ENCODE data around the gene PEPD.

Gene PEPD

DNA sequence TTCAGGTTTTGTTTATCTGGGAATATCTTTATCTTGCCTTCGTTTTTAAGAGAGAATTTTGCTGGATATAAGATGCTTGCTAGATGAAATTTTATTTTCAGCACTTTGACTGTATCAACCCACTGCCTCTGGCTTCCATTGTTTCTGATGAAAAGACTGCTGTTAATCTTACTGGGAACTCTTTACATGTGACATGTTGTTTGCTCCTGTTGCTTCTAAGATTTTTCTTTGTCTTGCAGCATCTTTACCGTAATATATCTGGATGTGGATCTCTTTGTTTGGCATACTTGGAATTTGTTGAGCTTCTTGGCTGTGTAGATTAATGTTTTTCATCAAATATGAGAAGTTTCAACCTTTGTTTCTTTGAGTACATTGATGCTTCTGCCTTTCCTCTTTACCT lies 166.1 kb downstream of the PEPD start:
- DNase-seq (ENCODE audit: low spot score in 2 of 2): no peak
- H3K27ac Mint-ChIP-seq (ENCODE audit: low read depth): no peak overlapping the region
- no peak overlapping the region for H3K4me3 Mint-ChIP-seq
- no peaks in the 10 kb centered on the region for H3K4me1 Mint-ChIP-seq
- no peak for ATAC-seq (replicated peaks; ENCODE audit: extremely low read depth, poor library complexity, severe bottlenecking)
- H3K27me3 Mint-ChIP-seq: peaks cover 49% of the 10 kb centered on the region
- H3K36me3 Mint-ChIP-seq (ENCODE audit: insufficient read depth): peaks cover 2% of the 10 kb centered on the region
- peaks cover 11% of the 10 kb centered on the region for H3K9me3 Mint-ChIP-seq

DNA sequence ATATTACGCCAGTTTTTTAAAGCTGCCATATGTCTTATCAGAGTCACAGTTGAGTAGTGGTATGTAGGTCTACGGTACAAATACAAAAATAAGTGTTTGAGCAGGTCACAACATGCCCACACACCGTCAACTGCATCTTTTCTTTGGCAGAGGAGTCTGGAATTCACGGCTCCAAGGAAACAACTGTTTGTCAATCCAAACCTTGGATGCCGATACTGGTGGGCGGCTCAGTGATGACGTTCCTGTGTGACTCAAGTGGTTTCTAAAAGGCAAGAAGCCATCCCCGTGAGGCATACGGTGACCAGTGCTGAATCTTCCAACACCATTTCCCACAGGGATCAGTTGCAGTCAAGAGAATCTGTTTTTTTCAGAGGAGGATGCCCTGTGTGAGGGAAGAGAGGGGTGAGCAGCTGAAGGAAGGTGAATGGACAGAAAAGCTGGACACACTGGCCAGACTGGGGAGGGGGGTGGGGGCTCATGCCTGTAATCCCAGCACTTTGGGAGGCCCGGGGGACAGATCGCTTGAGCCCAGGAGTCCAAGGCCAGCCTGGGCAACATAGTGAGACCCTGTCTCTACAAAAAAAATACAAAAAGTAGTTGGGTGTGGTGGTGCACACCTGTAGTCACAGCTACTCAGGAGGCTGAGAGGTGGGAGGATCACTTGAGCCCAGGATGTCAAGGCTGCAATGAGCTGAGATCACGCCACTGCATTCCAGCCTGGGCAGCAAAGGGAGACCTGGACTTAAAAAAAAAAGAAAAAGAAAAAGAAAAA lies 170.9 kb downstream of the PEPD start:
- DNase-seq (ENCODE audit: low spot score in 2 of 2) (no peak), ATAC-seq (replicated peaks; ENCODE audit: extremely low read depth, poor library complexity, severe bottlenecking) (no peak)
- H3K36me3 Mint-ChIP-seq (ENCODE audit: insufficient read depth): peaks cover 2% of the 10 kb centered on the region
- H3K9me3 Mint-ChIP-seq: peaks cover 5% of the 10 kb centered on the region
- H3K27ac Mint-ChIP-seq (ENCODE audit: low read depth): no peak overlapping the region
- peaks cover 66% of the 10 kb centered on the region for H3K27me3 Mint-ChIP-seq
- no peak overlapping the region for H3K4me3 Mint-ChIP-seq
- H3K4me1 Mint-ChIP-seq: no peaks in the 10 kb centered on the region

DNA sequence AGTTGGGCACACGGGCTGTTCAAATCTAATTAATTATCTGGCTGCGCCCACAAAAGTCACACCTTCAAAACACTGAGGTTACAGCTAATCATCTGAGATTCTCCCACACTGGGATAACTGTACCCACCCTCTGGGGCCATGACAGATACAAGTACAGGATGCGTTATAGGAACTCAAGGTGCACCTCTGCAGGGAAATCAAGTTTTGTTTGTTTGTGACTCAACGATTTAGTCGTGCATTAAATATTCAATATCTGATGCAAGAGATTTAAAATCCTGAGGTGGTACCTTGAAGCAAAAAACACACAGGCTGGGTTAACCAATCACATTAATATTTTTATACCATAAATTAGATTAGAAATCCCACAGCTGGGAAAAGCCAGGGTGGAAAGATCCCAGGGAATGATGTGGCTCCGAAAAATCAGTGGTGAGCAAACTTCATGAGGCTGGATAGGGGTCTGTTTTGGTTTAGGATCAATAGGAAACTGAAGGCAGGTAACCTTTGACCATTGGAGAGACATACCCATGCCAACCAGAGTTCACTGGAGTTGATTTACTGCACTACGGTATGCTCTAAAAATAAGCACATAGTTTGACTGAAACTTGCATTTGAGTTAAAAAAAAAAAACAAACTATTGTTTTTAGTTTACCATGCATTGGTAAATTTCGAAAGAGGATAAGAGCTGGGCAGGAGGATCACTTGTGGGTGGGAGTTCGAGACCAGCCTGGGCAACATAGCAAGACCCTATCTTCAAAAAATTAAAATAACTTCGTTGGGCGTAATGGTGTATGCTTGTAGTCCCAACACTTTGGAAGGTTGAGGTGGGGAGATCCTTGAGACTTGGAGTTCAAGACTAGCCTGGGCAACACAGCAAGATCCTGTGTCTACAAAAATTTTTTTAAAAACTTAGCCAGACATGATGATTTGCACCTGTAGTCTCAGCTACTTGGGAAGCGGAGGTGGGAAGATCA lies 172.0 kb downstream of the PEPD start:
- no peak overlapping the region for H3K4me3 Mint-ChIP-seq
- peaks cover 66% of the 10 kb centered on the region for H3K27me3 Mint-ChIP-seq
- ATAC-seq (replicated peaks; ENCODE audit: extremely low read depth, poor library complexity, severe bottlenecking) (no peak), DNase-seq (ENCODE audit: low spot score in 2 of 2) (no peak)
- H3K4me1 Mint-ChIP-seq: no peaks in the 10 kb centered on the region
- H3K9me3 Mint-ChIP-seq: no peaks in the 10 kb centered on the region
- H3K27ac Mint-ChIP-seq (ENCODE audit: low read depth): no peak overlapping the region
- H3K36me3 Mint-ChIP-seq (ENCODE audit: insufficient read depth): peaks cover 2% of the 10 kb centered on the region

DNA sequence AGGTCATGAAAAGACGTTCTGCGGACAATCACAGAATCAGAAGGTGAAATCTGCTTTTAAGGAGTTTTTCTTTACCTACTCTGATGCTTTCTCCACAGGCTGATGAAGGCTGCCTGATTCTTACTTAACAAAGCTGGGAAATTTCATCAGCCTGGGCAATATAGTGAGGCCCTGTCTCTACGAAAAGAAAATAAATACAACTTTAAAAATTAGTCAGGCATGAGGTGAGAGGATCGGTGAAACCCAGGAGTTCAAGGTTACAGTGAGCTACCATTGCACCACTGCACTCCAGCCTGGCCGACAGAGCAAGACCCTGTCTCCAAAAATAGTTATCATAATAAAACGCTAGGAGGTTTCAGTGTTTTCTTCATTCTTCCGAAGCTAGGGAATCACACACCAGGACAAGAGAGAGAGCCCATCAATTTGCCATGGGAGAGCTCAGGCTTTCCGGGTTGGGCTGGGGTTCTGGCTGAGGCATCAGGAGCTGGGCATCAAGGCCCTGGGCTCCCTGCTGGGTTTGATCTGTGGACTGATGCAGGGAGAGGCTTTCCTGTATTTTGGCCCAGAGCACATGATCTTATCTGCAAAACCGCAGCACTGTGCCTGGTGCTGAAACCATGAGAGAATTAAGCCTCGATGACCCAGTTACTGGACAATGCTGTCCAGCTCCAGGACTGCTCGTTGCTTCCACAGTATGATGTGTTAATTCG lies 173.1 kb downstream of the PEPD start:
- H3K27ac Mint-ChIP-seq (ENCODE audit: low read depth): no peak overlapping the region
- no peak for ATAC-seq (replicated peaks; ENCODE audit: extremely low read depth, poor library complexity, severe bottlenecking)
- DNase-seq (ENCODE audit: low spot score in 2 of 2): no peak
- H3K4me3 Mint-ChIP-seq: no peak overlapping the region
- H3K9me3 Mint-ChIP-seq: no peaks in the 10 kb centered on the region
- no peaks in the 10 kb centered on the region for H3K4me1 Mint-ChIP-seq
- H3K27me3 Mint-ChIP-seq: peaks cover 71% of the 10 kb centered on the region
- peaks cover 2% of the 10 kb centered on the region for H3K36me3 Mint-ChIP-seq (ENCODE audit: insufficient read depth)

DNA sequence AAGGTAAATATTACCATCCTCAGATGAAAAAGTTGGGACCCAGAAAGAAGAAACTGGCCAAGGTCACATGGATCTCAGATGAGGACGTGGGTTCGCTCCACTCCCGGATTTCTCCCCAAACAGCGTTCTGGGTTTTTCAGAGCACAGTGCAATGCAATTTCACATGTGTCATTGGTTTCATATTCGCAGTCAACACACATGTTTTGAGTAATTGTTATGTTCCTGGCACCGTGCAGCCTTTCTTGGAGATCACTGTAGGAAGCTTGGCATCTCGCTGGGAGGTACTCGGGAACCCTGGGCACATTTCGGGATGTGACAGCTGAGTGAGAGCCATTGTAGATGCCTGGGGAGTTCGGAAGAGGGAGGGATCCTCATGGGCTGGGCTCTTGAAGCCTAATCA lies 174.3 kb downstream of the PEPD start:
- no peaks in the 10 kb centered on the region for H3K4me1 Mint-ChIP-seq
- peaks cover under 1% of the 10 kb centered on the region for H3K36me3 Mint-ChIP-seq (ENCODE audit: insufficient read depth)
- no peaks in the 10 kb centered on the region for H3K9me3 Mint-ChIP-seq
- DNase-seq (ENCODE audit: low spot score in 2 of 2): no peak
- no peak for ATAC-seq (replicated peaks; ENCODE audit: extremely low read depth, poor library complexity, severe bottlenecking)
- H3K27ac Mint-ChIP-seq (ENCODE audit: low read depth): no peak overlapping the region
- peaks cover 83% of the 10 kb centered on the region for H3K27me3 Mint-ChIP-seq
- H3K4me3 Mint-ChIP-seq: no peak overlapping the region

DNA sequence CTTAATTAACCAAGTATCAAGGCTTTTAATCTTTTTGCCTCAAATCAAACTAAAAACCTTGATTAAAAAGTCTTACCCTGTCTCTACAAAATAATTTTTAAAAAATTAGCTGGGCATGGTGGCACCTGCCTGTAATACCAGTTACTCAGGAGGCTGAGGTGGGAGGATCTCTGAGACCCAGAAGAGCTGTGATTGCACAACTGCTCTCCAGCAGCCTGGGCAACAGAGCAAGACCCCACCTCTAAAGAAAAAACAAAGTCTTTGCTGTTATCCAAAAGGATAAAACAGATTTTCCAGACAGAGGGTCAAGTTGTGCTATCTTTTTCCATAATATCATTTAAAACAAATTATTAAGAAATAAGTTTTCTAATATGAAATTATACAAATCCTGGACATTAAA lies 174.9 kb downstream of the PEPD start:
- H3K4me3 Mint-ChIP-seq: no peak overlapping the region
- peaks cover 89% of the 10 kb centered on the region for H3K27me3 Mint-ChIP-seq
- H3K36me3 Mint-ChIP-seq (ENCODE audit: insufficient read depth): no peaks in the 10 kb centered on the region
- H3K27ac Mint-ChIP-seq (ENCODE audit: low read depth): no peak overlapping the region
- H3K9me3 Mint-ChIP-seq: no peaks in the 10 kb centered on the region
- DNase-seq (ENCODE audit: low spot score in 2 of 2) (no peak), ATAC-seq (replicated peaks; ENCODE audit: extremely low read depth, poor library complexity, severe bottlenecking) (no peak)
- no peaks in the 10 kb centered on the region for H3K4me1 Mint-ChIP-seq

DNA sequence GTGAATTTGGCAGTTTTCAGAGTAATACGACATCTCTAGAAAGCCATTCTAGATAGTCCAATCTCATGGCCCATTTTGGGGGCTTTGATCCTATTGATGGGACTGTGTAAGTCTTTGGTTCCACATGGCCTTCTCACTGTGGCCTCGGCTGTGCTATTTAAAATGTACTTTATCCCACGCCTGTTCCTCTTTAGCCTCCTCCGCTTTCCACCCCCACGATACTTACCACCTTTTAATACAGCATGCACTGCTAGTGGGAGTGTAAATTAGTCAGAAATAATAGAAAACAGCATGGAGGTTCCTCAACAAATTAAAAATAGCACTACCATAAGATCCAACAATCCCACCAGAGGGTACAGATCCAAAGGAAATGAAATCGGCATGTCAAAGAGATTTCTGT lies 176.4 kb downstream of the PEPD start:
- no peaks in the 10 kb centered on the region for H3K36me3 Mint-ChIP-seq (ENCODE audit: insufficient read depth)
- DNase-seq (ENCODE audit: low spot score in 2 of 2): no peak
- no peak overlapping the region for H3K4me3 Mint-ChIP-seq
- no peaks in the 10 kb centered on the region for H3K9me3 Mint-ChIP-seq
- no peak overlapping the region for H3K27ac Mint-ChIP-seq (ENCODE audit: low read depth)
- peaks cover 93% of the 10 kb centered on the region for H3K27me3 Mint-ChIP-seq
- no peaks in the 10 kb centered on the region for H3K4me1 Mint-ChIP-seq
- ATAC-seq (replicated peaks; ENCODE audit: extremely low read depth, poor library complexity, severe bottlenecking): no peak

DNA sequence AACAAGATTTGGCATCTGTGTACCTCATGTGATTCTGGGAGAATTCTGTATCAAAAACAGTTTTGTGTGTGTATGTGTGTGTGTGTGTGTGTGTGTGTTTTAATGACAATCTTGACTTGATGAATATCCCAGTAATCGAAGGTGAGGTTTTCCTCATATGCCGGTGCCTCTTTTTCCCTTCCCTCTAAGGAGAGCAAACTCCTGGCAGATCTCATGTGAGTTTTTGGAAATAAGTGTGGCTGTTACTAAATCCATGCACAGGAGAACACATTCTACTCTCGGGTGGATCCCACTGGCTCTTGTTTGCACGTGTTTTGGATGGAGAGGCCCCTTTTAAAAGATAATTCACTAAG lies 177.0 kb downstream of the PEPD start:
- no peak overlapping the region for H3K27ac Mint-ChIP-seq (ENCODE audit: low read depth)
- no peak overlapping the region for H3K4me3 Mint-ChIP-seq
- no peaks in the 10 kb centered on the region for H3K36me3 Mint-ChIP-seq (ENCODE audit: insufficient read depth)
- ATAC-seq (replicated peaks; ENCODE audit: extremely low read depth, poor library complexity, severe bottlenecking) (no peak), DNase-seq (ENCODE audit: low spot score in 2 of 2) (no peak)
- H3K4me1 Mint-ChIP-seq: no peaks in the 10 kb centered on the region
- H3K27me3 Mint-ChIP-seq: peaks cover 93% of the 10 kb centered on the region
- H3K9me3 Mint-ChIP-seq: no peaks in the 10 kb centered on the region

DNA sequence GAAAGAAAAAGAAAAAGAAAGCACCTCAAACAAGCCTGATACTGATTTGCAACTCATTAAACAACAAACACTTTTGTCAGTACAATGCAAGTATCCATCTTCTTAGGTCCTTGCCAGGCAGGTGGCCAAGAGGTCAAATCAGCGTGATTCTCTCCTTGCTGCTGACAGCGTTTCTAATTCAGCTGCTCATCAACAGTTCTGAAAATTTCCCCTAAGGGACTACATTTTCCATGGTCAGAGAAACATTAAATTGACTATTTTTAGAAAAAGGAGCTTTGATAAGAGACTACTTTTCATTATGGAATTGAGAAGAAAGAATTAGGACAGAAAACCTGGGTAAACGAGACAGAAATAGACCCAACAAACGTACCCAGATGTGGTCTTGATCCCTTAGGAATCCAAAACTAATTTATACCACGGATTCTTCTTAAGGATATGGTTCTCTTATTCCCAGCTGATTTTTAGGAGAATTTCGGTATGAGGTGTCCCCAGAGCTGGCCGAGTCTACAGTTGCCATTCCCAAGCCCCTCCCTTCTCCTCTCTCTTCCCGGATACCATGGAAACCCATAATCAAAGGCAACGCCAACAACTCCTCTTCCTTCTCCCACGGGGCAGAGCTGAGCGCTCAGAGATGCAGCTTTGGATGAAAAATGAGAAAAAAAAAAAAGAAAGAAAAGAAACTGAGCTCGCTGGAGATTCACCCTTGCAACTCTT lies 177.6 kb downstream of the PEPD start:
- Mint-ChIP-seq H3K4me3 (no peak overlapping the region), H3K9me3 (no peaks in the 10 kb centered on the region), H3K27me3 (peaks cover 97% of the 10 kb centered on the region), H3K36me3 (ENCODE audit: insufficient read depth) (no peaks in the 10 kb centered on the region), H3K27ac (ENCODE audit: low read depth) (no peak overlapping the region), H3K4me1 (no peaks in the 10 kb centered on the region)
- DNase-seq (ENCODE audit: low spot score in 2 of 2) (no peak), ATAC-seq (replicated peaks; ENCODE audit: extremely low read depth, poor library complexity, severe bottlenecking) (no peak)

DNA sequence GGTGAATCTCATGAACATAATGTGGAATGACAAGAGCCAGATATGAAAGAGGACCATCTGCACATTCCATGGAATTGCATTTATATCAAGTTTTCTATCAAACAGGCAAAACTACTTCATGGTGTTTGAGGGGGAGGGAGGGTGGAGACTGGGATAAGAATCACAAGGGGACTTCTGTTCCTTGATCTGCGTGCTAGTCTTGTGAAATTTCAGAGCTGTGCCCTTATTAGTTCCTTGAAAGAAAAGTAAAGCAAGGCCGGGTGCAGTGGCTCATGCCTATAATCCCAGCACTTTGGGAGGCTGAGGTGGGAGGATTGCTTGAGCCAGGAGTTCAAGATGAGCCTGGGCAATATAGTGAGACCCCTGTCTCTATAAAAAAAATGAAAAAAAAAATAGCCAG lies 178.3 kb downstream of the PEPD start:
- peaks cover 97% of the 10 kb centered on the region for H3K27me3 Mint-ChIP-seq
- DNase-seq (ENCODE audit: low spot score in 2 of 2) (no peak), ATAC-seq (replicated peaks; ENCODE audit: extremely low read depth, poor library complexity, severe bottlenecking) (no peak)

DNA sequence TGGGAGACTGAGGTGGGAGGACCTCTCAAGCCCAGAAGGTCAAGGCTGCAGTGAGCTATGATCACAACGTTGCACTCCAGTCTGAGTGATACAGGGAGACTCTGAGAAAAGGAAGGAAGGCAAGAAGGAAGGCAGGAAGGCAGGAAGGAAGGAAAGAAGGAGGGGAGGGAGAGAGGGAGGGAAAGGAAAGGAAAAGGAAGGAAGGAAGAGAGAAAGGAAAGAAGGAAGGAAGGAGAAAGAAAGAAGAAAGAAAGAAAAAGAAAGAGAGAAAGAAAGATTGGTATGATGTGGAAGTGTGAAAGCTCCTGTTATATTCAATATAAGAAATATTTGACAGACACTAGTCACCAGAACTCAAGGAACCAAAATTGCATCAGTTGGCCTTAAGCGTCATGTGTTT lies 180.6 kb downstream of the PEPD start:
- no peaks in the 10 kb centered on the region for H3K9me3 Mint-ChIP-seq
- no peak for DNase-seq (ENCODE audit: low spot score in 2 of 2)
- no peak overlapping the region for H3K27ac Mint-ChIP-seq (ENCODE audit: low read depth)
- no peak for ATAC-seq (replicated peaks; ENCODE audit: extremely low read depth, poor library complexity, severe bottlenecking)
- H3K4me3 Mint-ChIP-seq: no peak overlapping the region
- no peaks in the 10 kb centered on the region for H3K4me1 Mint-ChIP-seq
- peaks cover 75% of the 10 kb centered on the region for H3K27me3 Mint-ChIP-seq
- H3K36me3 Mint-ChIP-seq (ENCODE audit: insufficient read depth): no peaks in the 10 kb centered on the region

More for the DNA sequence above, 178.3 kb downstream of the PEPD start:
- Mint-ChIP-seq H3K36me3 (ENCODE audit: insufficient read depth) (no peaks in the 10 kb centered on the region), H3K27ac (ENCODE audit: low read depth) (no peak overlapping the region), H3K4me3 (no peak overlapping the region), H3K4me1 (no peaks in the 10 kb centered on the region), H3K9me3 (no peaks in the 10 kb centered on the region)
